ENCODE results near the gene IL6.
"Not testable (repeated sequence)": the region's sequence is repeated elsewhere in the genome, so short reads cannot be mapped to it uniquely, and the experiment has no call there.

Gene IL6

DNA sequence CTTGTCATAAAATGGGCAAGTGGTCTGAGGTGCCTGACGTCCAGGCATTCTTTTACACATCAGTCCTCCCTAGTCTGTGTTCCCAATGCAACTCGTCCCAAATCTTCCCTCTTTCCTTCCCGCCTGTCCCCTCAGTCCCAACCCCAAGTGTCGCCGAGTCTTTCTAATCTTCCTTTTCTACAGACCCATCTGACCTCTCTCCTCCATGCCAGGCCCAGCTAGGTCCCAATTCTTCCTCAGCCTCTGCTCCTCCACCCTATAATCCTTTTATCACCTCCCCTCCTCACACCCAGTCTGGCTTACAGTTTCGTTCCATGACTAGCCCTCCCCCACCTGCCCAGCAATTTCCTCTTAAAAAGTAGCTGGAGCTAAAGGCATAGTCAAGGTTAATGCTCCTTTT lies 22.3 kb upstream of the IL6 start:
- not testable (repeated sequence) for H3K9me3 ChIP-seq; H3K4me1 ChIP-seq; H3K4me3 ChIP-seq (ENCODE audit: low read depth, low read length); H3K36me3 ChIP-seq; DNase-seq
- peaks cover 41% of the 10 kb centered on the region for H3K27me3 ChIP-seq

DNA sequence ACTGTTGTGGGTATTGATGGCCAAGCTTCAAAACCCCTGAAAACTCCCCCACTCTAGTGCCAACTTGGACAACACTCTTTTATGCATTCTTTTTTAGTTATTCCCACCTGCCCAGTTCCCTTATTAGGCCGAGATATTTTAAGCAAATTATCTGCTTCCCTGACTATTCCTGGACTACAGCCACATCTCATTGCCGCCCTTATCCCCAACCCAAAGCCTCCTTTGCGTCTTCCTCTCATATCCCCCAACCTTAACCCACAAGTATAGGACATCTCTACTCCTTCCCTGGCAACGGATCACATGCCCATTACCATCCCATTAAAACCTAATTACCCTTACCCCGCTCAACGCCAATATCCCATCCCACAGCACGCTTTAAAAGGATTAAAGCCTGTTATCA lies 21.1 kb upstream of the IL6 start:
- not testable (repeated sequence) for DNase-seq; H3K36me3 ChIP-seq; H3K9me3 ChIP-seq; H3K4me3 ChIP-seq (ENCODE audit: low read depth, low read length); H3K4me1 ChIP-seq
- H3K27me3 ChIP-seq, result peaks cover 41% of the 10 kb centered on the region

DNA sequence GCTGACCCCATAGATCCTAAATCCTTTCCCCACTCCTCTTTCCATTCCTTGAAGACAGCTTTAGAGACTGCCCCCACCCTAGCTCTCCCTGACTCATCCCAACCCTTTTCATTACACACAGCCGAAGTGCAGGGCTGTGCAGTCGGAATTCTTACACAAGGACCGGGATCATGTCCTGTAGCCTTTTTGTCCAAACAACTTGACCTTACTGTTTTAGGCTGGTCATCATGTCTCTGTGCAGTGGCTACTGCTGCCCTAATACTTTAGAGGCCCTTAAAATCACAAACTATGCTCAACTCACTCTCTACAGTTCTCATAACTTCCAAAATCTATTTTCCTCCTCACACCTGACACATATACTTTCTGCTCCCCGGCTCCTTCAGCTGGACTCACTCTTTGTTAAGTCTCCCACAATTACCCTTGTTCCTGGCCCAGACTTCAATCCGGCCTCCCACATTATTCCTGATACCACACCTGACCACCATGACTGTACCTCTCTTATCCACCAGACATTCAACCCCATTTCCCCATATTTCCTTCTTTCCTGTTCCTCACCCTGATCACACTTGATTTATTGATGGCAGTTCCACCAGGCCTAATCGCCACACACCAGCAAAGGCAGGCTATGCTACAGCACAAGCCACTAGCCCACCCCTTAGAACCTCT lies 19.8 kb upstream of the IL6 start:
- DNase-seq; H3K36me3 ChIP-seq; H3K9me3 ChIP-seq; H3K4me1 ChIP-seq; H3K4me3 ChIP-seq (ENCODE audit: low read depth, low read length): not testable (repeated sequence)
- peaks cover 43% of the 10 kb centered on the region for H3K27me3 ChIP-seq

DNA sequence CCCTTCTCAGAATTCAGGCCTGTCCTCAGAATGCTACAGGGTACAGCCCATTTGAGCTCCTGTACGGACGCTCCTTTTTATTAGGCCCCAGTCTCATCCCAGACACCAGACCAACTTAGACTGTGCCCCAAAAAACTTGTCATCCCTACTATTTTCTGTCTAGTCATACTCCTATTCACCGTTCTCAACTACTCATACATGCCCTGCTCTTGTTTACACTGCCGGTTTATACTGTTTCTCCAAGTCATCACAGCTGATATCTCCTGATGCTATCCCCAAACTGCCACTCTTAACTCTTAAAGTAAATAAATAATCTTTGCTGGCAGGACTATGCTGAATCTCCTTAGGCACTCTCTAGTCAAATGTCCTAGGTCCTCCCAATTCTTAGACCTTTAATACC lies 18.8 kb upstream of the IL6 start:
- H3K27me3 ChIP-seq, result peaks cover 42% of the 10 kb centered on the region
- H3K4me3 ChIP-seq (ENCODE audit: low read depth, low read length); H3K9me3 ChIP-seq; H3K36me3 ChIP-seq; H3K4me1 ChIP-seq; DNase-seq: not testable (repeated sequence)

DNA sequence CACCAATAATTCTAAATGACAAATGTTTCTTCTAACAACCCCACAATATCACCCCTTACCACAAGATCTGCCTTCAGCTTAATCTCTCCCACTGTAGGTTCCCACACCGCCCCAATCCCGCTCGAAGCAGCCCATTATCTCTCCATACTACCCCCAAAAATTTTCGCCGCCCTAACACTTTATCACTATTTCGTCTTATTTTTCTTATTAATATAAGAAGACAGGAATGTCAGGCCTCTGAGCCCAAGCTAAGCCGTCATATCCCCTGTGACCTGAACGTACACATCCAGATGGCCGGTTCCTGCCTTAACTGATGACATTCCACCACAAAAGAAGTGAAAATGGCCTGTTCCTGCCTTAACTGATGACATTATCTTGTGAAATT lies 18.3 kb upstream of the IL6 start:
- H3K4me3 ChIP-seq (ENCODE audit: low read depth, low read length); H3K36me3 ChIP-seq; H3K9me3 ChIP-seq; DNase-seq; H3K4me1 ChIP-seq: not testable (repeated sequence)
- peaks cover 38% of the 10 kb centered on the region for H3K27me3 ChIP-seq

DNA sequence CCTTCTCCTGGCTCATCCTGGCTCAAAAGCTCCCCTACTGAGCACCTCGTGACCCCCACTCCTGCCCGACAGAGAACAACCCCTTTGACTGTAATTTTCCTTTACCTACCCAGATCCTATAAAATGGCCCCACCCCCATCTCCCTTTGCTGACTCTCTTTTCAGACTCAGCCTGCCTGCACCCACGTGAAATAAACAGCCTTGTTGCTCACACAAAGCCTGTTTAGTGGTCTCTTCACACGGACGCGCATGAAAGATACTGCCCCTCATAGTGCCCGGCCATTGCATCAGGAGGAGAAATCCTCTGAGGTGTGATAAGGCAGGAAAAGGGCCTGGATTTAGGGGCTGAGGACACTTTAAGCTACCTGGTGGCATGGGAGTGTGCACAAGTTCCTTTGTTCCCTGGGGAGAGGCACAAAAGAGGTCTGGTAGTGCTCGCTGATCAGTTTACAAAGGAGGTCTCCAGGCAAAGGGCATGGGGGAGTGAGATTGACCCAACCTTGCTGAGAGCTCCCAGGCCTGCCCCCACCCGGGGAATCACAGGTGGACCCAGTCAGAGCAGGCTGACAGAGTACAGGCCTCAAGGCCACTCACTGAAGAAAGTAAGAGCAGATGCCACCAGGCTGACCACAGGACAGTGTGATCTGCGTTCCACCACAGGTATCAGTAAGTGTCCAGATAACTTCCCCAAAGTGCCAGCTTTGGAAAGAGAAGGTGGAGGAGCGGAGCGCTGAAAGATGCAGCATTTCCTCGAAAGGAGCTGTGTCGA lies 17.8 kb upstream of the IL6 start:
- not testable (repeated sequence) for H3K4me1 ChIP-seq; H3K9me3 ChIP-seq; H3K4me3 ChIP-seq (ENCODE audit: low read depth, low read length); H3K36me3 ChIP-seq; DNase-seq
- peaks cover 32% of the 10 kb centered on the region for H3K27me3 ChIP-seq

DNA sequence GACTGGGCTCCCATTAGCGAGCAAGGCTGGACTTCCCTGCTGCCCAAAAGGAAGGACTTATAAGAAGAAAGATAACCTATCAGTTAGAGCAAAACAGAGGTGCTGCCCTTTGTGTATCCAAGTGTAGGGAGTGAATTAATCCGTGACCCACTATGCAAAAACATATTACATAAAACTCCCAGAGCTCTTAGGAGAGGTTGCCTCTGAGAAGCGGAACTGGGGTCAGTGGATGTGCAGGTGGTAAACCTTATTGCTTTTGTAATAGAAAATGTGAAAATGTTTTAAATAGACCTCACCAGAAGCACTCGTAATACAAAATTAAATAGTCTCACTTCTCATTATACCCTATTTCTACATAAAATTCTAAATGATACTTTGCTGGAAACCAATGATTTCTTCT lies 17.1 kb upstream of the IL6 start:
- H3K9me3 ChIP-seq, result no peaks in the 10 kb centered on the region
- no peaks in the 10 kb centered on the region for H3K36me3 ChIP-seq
- no peaks in the 10 kb centered on the region for H3K4me1 ChIP-seq
- DNase-seq, result no peak
- TF ChIP-seq, protein P1, sequence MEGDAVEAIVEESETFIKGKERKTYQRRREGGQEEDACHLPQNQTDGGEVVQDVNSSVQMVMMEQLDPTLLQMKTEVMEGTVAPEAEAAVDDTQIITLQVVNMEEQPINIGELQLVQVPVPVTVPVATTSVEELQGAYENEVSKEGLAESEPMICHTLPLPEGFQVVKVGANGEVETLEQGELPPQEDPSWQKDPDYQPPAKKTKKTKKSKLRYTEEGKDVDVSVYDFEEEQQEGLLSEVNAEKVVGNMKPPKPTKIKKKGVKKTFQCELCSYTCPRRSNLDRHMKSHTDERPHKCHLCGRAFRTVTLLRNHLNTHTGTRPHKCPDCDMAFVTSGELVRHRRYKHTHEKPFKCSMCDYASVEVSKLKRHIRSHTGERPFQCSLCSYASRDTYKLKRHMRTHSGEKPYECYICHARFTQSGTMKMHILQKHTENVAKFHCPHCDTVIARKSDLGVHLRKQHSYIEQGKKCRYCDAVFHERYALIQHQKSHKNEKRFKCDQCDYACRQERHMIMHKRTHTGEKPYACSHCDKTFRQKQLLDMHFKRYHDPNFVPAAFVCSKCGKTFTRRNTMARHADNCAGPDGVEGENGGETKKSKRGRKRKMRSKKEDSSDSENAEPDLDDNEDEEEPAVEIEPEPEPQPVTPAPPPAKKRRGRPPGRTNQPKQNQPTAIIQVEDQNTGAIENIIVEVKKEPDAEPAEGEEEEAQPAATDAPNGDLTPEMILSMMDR (IDR thresholded peaks at IDR 0.05; ENCODE audit: low read depth, low read length), result no peak
- H3K4me3 ChIP-seq (ENCODE audit: low read depth, low read length), result no peak overlapping the region
- H3K27me3 ChIP-seq, result peaks cover 26% of the 10 kb centered on the region

DNA sequence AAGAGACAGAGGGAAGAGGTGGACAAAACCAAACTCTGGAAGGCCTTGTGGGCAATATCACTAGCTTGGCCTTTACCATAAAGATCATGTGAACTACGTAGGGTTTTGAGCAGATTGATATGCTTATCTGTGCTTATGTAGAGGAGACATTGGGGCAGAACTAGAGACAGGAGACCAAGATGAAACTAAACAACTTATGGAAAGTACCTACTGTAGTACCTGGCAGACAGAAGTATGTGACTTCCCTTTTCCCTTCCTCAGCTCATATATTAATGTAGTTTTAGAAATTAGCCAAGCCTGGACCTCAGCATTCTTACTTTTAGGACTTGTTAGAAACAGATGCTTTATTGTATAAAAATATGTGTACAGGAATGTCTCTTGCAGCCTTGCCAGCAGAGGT lies 14.0 kb upstream of the IL6 start:
- Histone ChIP-seq H3K36me3 (no peaks in the 10 kb centered on the region), H3K4me3 (ENCODE audit: low read depth, low read length) (no peak overlapping the region), H3K9me3 (no peaks in the 10 kb centered on the region), H3K4me1 (no peaks in the 10 kb centered on the region), H3K27me3 (peaks cover 44% of the 10 kb centered on the region)
- no peak for DNase-seq
- TF ChIP-seq, protein P1 (IDR thresholded peaks at IDR 0.05; ENCODE audit: low read depth, low read length), result no peak

DNA sequence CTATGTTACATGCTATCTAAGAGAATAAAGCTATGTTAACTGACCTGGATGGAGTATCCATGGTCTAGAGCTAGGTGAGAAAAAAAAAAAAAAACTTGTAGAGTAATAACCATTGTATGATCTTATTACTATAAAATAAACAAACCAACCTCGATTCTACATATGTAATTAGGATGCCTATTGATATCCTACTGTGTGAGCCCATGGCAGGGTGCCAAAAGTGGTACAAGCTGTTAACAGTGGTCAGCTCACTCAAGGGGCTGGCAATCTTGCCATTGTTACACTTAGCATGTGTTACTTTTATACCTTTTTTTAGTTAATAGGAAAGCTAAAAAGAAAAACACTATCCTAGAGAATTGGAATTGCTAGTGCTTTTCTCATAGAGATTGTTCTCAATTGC lies 13.5 kb upstream of the IL6 start:
- no peak for DNase-seq
- TF ChIP-seq, protein P1 (IDR thresholded peaks at IDR 0.05; ENCODE audit: low read depth, low read length), result no peak
- Histone ChIP-seq H3K4me1 (no peaks in the 10 kb centered on the region), H3K9me3 (no peaks in the 10 kb centered on the region), H3K4me3 (ENCODE audit: low read depth, low read length) (no peak overlapping the region), H3K27me3 (peaks cover 49% of the 10 kb centered on the region), H3K36me3 (no peaks in the 10 kb centered on the region)
